ELF-1 (cell line): ENCODE data around the gene ECHDC1.
A peak's percentile ranks its signal among the peaks of the same experiment; 100 is the strongest.
"Not testable (repeated sequence)": the region's sequence is repeated elsewhere in the genome, so short reads cannot be mapped to it uniquely, and the experiment has no call there.

Experiments
- DNase-seq: peaks from one replicate; pipeline ENCODE4 v3.0.0-alpha.2; 2016; ENCODE audit warnings: low read depth, low spot score

The ECHDC1 gene

DNA sequence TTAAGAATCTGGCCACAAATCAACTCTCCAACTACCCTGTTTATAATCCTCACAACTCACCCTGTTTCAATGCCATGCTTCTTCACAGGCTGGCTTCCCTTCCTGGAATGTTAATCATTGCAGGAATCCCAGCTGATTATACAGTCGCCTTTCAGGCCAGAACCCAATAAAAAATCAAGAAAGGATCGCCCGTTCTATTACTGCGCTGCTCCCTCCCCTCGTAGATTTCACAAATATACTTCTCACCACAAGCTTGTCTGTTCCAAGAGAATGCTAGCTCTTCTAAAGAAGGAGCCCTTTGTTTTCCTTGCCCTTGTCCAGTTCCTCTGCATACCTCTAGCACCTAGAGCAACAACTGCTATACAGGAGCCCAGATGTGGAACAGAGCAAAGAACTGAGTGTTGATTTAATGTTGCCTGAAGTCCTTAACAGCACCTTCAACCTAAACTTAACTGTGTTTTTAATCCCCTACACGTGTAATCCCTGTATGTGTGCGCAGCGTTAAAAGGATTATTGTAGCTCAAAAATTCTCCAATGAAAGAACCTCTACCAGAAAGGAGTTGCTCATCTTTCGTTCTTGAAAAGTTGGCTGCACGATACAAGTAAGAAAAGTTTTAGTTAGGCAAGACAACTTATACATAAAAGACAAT is 988 bp downstream of the ECHDC1 start:
- DNase-seq = peak; percentile 66

DNA sequence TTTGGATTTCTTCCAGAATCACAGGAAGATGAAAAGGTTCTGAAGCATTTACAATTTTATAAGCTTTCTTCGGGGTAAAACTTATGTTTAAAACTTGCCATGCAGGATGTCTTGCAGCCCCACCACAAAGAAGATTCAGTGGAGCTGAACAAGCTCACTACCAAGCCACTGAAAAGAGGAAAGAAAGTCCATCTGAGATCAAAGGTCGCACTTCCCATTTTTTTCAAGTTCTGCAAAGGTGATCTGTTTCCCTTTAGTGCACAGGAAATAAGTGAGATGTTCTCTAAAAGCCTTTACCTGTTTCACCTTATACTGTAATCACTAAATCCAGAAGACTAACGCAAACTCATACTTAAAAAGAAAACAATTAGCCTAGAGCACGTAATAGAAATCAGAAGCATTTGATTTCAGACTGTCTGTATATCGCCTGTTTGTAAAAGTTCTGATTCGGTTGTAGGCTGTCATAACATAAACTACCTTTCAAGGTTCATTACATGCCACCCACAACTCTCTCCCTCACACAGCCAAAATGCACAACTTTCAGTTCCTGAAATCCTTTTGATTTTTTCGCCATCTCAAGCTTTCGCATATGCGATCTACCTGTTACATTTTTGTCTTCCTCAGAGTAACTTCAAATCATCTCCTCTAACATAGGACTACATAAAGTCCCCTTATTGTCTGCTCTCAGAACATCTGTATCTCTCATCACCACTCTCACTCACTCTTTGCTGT is 1.8 kb downstream of the ECHDC1 start:
- DNase-seq = no peak

DNA sequence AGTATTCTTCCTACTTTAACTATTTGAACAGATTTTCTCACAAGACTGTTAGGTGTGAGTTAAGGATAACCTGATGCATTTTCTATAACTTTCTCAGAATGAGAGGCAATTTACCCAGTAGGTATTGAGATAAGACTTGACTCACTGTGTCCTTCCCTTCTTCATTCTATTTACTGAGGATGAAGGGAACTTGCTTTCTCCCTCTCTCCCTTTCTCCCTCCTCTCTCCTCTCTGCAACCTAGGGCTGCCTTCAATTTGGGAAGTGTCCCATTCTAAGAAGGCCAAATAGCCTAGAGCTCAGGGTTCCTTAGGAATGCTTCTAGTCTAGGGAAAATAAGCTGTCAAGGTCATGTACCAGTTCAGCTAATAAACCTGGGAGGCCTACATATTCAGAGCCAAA is 3.2 kb downstream of the ECHDC1 start:
- no peak for DNase-seq

DNA sequence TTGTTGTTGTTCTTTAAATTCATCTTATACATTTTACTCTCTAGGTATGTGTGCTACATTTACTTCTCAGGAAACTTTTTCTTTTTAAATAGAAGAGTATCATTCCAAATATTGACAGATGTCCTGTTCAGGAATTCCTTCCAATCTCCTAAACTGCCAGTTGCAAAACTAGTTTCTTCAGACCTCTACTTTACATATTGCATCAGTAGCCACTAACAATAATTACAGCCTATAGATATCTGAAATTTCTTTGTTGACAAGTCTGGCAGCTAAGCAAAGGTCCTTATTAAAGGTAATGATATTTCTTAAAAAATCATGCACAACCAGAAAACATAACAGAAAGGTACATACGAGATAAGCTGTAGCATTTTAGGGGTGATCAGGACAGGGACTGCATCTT is 4.5 kb downstream of the ECHDC1 start:
- DNase-seq = no peak

DNA sequence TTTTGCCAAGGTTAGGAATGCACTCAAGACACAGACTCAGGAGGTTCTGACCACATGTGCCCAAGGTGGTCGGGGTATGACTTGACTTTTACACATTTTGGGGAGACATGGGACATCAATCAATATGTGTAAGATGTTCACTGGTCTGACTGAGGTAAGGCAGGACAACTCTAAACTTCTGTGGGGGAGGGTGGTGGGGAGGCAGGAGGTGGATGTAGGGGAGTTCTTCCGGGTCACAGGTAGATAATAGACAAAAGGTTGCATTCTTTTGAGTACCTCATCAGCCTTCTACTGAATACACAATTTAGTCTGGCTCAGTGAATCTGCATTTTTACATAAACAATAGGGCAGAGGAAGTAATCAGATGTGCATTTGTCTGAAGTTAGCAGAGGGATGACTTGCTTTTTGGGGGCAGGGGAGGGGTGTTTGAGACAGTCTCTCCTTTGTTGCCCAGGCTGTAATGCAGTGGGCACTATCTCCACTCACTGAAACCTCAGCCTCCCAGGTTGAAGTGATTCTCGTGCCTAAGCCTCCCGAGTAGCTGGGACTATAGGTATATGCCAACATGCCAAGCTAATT is 10.9 kb downstream of the ECHDC1 start:
- DNase-seq = peak; percentile 16

DNA sequence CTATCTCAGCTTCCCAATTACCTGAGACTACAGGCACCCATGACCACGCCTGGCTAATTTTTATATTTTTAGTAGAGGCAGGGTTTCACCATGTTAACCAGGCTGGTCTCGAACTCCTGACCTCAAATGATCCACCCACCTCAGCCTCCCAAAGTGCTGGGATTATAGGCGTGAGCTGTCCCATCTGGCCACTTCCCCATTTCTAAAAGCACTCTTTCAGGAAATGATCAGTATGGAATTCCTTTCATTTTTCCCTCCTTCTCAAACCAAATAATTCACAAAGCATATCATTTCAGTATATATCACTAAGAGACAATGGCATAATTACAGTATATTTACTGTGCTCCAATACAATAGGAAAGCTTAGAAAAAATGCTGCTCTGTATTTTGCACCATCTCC is 12.2 kb downstream of the ECHDC1 start:
- DNase-seq = not testable (repeated sequence)

DNA sequence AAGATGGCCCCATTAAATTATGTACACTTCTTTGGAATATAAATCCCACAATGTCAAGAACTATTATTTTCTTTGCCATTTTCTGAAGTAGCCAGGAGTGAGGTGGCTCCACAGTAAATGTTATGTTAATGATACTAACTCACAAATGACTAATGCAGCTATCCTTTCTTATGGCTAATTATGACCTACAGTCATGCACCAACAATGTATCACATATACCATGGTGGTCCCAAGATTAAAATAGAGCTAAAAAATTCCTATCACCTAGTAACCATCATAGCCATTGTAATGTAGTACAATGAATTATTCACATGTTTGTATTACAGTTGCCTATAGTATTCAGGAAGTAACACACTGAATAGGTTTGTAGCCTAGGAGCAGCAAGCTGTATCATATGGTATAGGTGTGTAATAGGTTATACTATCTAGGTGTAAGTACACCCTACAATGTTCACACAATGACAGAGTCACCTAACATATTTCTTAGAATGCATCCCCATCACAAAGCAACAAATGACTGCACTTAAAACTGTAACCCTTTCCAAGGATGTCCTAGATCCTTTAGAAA is 15.3 kb downstream of the ECHDC1 start:
- DNase-seq = no peak

DNA sequence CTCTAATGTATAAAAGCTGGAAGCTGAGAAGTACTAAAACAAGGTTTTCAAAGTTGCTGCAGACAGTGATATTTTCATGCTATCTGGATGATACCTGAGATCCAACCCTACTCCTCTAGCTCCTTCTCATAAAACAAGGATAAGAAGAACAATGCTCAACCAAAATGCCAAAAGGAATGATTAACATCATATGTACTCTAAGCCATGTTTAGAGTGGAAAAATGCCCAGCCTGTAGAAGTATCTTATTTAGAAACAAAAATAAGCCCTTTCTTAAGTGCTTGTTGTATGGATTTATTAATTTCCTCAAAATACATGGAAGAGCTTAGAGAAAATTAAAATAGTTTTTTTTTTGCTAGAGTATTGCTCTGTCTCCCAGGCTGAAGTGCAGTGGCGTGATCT is 23.7 kb downstream of the ECHDC1 start:
- DNase-seq = no peak

DNA sequence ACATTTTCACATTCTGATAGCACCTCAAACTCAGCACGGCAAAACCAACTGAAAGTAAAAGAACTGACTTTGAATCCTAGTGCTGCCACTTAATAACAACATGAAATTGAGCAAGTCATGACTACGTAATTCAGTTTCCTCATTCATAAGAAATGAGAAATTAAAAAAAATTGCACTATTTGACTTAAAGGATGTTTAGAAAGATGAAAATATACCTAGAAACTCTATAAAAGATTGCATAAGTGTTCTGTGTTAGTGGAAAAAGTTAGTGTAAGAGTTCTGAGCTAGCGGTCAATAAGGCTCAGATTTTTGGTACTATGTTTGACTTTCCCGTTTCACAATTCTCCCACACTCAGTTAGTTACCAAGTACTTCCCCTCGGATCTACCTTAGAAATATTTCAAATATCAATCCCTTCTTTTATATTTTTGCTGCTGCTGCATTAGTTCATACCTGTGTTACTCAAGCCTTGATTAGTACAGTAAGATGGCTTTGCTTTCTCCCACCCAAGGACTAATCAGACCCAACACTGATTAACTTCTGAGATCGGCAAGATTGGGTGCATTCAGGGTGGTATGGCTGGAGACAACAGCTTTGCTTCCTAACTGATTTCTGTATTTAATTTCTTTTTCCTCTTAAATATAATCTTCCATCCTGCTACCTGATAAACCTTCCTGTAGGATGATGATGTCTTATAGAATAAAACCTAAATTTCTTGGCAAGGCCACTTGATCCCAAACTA is 25.9 kb downstream of the ECHDC1 start:
- DNase-seq = no peak

DNA sequence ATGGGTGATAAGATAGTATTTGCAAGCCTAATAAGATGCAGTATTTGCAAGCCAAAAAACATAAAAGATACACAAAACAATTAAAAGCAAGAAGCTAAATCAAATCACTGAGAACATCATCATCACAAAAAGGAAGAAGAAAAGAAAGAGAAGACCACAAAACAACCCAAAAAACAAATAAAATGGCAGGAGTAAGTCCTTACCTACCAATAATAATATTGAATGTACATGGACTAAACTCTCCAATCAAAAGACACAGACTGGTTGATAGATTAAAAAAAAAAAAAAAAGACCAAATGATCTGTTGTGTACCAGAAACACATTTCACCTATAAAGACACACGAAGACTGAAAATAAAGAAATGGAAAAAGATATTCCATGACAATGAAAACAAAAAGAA is 37.7 kb downstream of the ECHDC1 start:
- DNase-seq = no peak

DNA sequence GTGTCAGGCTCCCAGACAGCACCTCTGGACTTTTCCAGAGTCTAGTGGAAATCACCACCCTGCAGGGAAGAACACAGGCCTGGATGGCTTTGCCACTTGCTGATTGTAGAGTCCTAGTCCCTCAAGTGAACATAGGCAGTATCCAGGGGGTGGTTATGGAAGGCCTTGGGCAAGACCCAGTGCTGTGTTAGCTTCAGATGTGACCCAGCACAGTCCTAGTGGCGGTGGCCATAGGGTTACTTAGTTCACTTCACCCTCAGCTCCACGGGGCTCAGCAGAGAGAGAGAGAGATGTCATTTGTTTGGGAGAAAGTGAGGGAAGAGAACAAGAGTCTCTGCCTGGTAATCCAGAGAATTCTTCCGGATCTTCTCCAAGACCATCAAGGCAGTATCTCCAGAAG is 39.5 kb downstream of the ECHDC1 start:
- DNase-seq = no peak

DNA sequence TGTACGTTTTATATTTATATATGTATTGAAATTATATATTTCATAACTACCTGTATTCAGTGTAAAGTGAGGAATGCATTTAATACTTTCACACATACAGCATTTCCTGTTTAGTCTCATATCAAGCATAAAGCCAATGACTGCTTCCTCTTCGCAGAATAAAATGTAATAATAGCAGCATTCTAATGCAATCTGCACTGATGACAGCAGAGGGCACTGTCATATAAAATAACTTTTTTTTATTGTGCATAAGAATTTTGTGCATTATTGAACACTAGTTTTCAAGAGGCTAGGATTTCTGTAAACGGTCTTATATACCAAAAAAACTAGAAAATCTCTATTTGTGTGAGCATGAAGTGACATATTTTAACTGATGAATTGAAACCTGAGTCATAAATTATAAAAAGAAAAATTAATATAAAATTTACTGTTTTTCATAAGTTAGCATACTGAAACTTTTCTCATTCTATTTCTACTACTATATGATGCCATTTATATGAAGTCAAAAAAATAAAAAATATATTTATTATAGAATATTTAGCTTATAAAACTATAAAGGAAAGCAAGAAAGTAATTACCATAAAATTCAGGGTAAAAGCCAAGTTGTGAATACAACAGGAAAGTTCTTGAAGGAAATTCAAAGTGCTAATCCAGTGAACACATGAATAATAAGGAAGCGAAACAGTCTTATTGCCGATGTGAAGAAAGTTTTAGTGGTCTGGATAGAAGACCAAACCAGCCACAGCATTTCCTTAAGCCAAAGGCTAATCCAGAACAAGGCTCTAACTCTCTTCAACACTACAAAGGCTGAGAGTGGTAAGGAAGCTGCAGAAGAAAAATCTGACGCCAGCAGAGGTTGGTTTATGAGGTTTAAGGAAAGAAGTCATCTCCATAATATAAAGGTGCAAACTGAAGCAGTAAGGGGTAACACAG is 40.4 kb downstream of the ECHDC1 start:
- DNase-seq = no peak

DNA sequence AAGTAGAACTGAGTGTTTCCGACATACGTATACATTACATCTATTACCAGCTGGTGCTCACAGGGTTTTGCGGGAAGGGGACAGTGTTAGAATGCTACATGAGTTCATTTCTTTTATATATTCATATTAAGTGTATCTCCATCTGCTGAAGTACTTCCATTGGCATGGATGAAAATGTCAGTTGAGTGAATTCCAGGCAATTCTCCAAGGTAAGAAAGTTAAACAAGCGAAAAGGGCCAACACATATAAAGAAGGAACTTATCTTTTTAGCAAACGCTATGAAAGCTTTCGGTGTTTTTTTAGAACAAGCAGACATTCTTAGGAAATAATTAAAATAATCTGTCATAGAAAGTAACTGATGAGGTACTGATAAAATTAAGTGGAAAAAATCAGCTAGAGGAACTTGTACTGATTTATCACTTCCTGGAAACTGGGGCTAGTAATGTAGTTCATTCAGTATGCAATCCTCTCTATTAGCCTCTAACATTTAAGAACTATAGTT is 42.2 kb downstream of the ECHDC1 start:
- DNase-seq = no peak

DNA sequence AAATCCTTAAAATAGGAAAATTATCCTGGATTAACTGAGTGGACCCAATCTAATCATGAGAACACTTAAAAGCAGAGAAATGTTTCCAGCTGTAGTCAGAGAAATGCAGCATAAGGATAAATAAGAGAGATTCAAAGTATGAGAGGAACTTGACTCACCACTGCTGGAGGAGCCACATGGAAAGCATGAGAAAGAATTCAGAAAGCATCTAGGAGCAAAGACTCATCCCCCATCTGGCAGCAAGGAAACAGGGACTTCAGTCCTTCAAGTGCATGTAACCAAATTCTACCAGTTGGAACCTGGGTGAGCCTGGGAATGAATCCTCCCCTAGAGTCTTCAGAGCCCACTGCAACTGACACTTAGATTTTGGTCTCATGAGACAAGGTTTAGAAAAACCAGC is 43.0 kb downstream of the ECHDC1 start:
- peak; percentile 2 for DNase-seq

DNA sequence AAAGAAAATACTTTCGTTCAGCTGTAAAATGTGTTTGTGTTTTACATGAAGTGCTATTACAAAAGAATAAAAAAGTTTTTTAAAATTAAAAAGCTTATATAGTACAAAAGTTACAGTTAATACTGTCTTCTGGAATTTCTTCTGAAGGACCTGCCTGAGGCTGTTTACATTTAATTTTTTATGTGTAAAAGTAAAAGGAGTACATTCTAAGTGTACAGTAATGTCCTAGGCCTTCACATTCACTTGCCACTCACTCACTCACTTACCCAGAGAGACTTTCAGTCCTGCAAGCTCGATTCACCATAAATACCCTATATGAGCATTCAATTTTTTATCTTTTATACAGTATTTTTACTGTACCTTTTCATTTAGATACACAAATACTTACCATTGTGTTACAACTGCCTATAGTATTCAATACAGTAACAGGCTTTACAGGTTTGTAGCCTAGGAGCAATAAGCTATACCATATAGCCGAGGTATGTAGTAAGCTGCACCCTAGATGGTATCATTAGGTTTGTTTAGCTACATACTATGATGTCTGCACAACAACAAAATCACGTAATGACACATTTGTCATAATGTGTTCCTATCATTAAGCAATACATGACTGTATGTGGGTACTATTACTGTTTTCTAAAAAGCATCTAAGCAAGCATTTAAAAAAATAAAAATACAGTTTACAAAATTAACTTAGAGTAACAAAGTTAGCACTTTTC is 43.7 kb downstream of the ECHDC1 start:
- no peak for DNase-seq

DNA sequence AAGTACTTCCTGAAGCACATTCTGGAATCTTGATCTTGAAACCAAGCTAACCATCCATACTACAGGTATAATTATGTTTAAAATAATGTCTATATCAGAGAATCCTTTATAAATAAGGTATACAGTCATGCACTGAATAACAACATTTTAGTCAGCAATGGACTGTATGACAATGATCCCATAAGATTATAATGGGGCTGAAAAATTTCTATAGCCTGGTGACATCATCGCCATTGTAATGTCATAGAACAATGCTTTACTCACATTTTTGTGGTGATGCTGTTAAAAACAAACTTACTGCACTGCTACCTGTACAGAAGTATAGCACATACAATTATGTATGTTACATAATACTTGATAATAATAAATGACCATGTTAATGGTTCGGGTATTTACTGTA is 44.9 kb downstream of the ECHDC1 start:
- DNase-seq = no peak

DNA sequence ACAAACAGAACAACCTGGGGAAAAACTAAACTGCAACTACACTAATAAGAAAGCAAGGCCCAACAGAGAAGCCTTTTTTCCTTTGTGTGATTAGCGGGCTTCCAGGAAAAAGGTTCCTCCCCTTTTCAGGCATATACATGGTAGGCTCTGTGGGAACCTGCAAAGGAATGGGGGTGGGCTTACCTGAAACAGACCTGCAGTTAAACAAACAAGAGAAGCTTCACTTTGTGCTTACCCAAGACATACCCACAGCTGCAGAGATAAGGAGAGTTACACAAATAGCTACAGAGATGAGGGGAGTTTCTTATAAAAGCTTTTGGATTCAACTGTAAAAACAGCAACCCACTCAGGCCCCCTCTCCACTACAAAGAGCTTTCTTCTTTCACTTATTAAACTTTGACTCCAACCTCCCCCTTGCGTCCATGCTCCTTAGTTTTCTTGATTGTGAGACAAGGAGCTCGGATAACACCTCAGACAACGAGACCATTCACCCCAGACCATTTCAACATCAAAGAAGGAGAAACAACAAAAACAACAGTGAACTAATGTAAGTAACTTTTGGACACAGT is 45.8 kb downstream of the ECHDC1 start:
- peak; percentile 45 for DNase-seq

DNA sequence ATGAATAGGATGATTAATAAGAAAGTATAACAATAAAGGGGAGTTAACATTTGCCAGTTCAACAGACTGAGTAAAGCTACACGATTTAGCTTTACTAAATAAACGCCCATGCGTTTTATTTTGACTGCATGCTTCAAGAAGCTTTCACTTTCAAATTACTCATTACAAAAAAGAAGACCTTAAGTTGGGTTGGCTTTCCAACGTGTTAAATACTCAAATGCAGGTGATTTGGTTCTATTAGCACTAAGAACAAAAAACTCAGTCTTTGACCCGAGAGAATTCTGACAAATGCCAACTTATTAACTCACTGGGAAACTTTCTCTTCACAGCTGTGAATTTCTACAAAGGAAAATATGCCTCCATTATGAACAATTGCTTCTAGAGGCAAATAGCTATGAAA is 51.9 kb downstream of the ECHDC1 start:
- DNase-seq = no peak

DNA sequence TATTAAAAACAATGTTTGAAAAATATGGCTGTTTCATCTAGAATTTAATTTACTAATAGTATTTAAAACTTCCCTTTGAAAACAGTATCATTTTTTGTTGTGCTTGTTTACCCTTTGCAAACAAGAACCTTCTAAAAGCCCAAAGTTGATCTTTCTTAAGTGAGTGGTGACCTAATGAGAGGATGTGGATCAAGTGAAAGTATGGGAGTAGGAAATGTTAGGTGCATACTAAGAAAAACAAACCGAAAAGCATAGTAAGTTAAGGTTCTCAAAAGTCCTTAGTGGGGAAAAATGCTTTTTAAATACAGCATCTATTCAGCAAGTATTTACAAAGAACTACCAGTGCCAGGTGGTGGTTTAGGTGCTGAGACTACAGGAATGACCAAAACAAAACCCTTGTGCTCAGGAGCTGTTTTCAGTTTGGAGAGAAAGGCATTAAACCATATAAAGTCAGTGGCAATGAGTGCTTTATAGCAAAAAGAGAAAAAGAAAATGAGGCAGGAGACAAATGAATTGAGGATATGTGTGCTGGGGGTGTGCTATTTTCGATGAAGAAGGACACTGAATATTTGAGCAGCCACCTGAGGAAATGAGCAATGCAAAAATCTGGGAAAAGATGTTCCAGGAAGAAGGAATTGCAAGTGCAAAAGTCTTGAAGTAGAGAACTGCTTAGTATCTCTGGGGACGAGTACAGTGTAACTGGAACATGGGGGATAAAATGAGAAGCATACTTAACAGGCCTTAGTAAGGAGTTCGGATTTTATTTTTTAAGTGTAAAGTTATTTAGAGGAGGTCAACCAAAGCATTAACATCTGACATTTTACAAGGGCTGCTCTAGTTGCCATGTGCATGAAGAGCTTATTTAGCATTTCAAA is 52.8 kb downstream of the ECHDC1 start:
- no peak for DNase-seq
